A549 (cell line): ENCODE results near the gene GPR108. TPM values are rescaled to one million over a fixed set of nuclear protein-coding genes. Genes with fewer than 3 reads are reported as not detected.
"Not testable (repeated sequence)": the region's sequence is repeated elsewhere in the genome, so short reads cannot be mapped to it uniquely, and the experiment has no call there.

Experiments used
- ATAC-seq, 2 experiments: fragments of 200-7000 bp in 1 of 2; fragments of >200 bp in 1 of 2; cut with Nextera tagmentation in 1 of 2; cut with Tn5 transposase in 1 of 2; 3 replicates each; pipeline versions ENCODE4 v1.8.0 to v1.9.1; 2018 to 2020; ENCODE audit warnings: mild to moderate bottlenecking in 1 of 2, moderate library complexity in 1 of 2
- CTCF ChIA-PET: fragments of 300-600 bp; sonication (Branson Sonifier 250); formaldehyde crosslinking; extraction: SDS; loops from one replicate; lab custom pipeline; 2021; ENCODE audit warnings: antibody characterized with exemption, inconsistent platforms; lab: Yijun Ruan, JAX
- POLR2A ChIA-PET: fragments of 350-600 bp; formaldehyde crosslinking; extraction: SDS; loops from one replicate; lab custom pipeline; 2021; ENCODE audit warnings: antibody characterized with exemption, inconsistent platforms; lab: Yijun Ruan, JAX
- DNase-seq, 2 experiments: peaks; one replicate each; pipeline versions ENCODE4 v3.0.0 to v3.0.0-alpha.2; 2011 to 2016; ENCODE audit warnings: low read depth in 1 of 2, low spot score in 1 of 2
- FAIRE-seq: peaks from 2 replicates; lab custom pipeline; 2011; peaks lifted over from hg19 to GRCh38; lab: Jason Lieb, UNC
- H3K27ac ChIP-seq, 2 experiments: fragments of >200 bp; sonication (Bioruptor Twin); formaldehyde crosslinking; 3 replicates each; pipeline ENCODE4 v1.5.1; 2016 to 2017
- H3K4me1 ChIP-seq: fragments of >200 bp; sonication (Bioruptor Twin); formaldehyde crosslinking; 3 replicates; pipeline ENCODE4 v1.6.1; 2016
- H3K4me2 ChIP-seq: fragments of >200 bp; sonication (Bioruptor Twin); formaldehyde crosslinking; 3 replicates; pipeline ENCODE4 v1.6.1; 2016
- H3K4me3 ChIP-seq: fragments of >200 bp; sonication (Bioruptor Twin); formaldehyde crosslinking; 3 replicates; pipeline ENCODE4 v1.5.1; 2016
- H3K9me3 ChIP-seq: fragments of >200 bp; sonication (Bioruptor Twin); formaldehyde crosslinking; 3 replicates; pipeline ENCODE4 v1.6.1; 2016
- CBX2 ChIP-seq: fragments of 200-600 bp; sonication (generic); IDR thresholded peaks from 2 replicates; pipeline ENCODE4 v1.6.1; 2016; ENCODE audit warnings: low read depth, mild to moderate bottlenecking, borderline replicate concordance
- CEBPB ChIP-seq, 2 experiments: fragments of >200 bp in 1 of 2; sonication (Bioruptor Twin) in 1 of 2; formaldehyde crosslinking in 1 of 2; IDR thresholded peaks; 2 replicates each; pipeline ENCODE4 v1.6.1; 2012 to 2016
- CHD4 ChIP-seq: fragments of 200-600 bp; sonication (generic); IDR thresholded peaks from 2 replicates; pipeline ENCODE4 v1.6.1; 2016; ENCODE audit warnings: antibody characterized with exemption, mild to moderate bottlenecking, borderline replicate concordance
- EP300 ChIP-seq, 2 experiments: fragments of >200 bp; sonication (Bioruptor Twin); formaldehyde crosslinking; IDR thresholded peaks; 2 replicates in 1 of 2; 3 replicates in 1 of 2; pipeline ENCODE4 v1.6.1; 2016 to 2017
- JUN ChIP-seq, 2 experiments: fragments of >200 bp; sonication (Bioruptor Twin); formaldehyde crosslinking; IDR thresholded peaks; 2 replicates in 1 of 2; 3 replicates in 1 of 2; pipeline ENCODE4 v1.6.1; 2016 to 2017
- NFE2L2 ChIP-seq: fragments of 150-350 bp; conservative IDR thresholded peaks from 2 replicates; pipeline ENCODE4 v1.6.1; 2014; ENCODE audit warnings: low read length
- PBX3 ChIP-seq: IDR thresholded peaks from 2 replicates; pipeline ENCODE4 v1.6.1; 2012
- POLR2A ChIP-seq: IDR thresholded peaks from 2 replicates; pipeline ENCODE4 v1.6.1; 2012; ENCODE audit warnings: mild to moderate bottlenecking, low read length
- RAD21 ChIP-seq, 2 experiments: fragments of >200 bp in 1 of 2; sonication (Bioruptor Twin) in 1 of 2; formaldehyde crosslinking in 1 of 2; IDR thresholded peaks in 1 of 2; conservative IDR thresholded peaks in 1 of 2; 2 replicates in 1 of 2; 3 replicates in 1 of 2; pipeline ENCODE4 v1.6.1; 2012 to 2018; ENCODE audit warnings: inconsistent platforms in 1 of 2
- ZC3H11A ChIP-seq: fragments of 450-650 bp; IDR thresholded peaks from 2 replicates; pipeline ENCODE4 v1.6.1; 2014; ENCODE audit warnings: antibody characterized with exemption, mild to moderate bottlenecking
- ZSCAN20 ChIP-seq: fragments of 250-450 bp; sonication (Bioruptor Pico); IDR thresholded peaks from 2 replicates; pipeline ENCODE4 v1.8.0; 2022; ENCODE audit warnings: mild to moderate bottlenecking, moderate library complexity
- WGBS: methylation state at CpG from one replicate; pipeline ENCODE4 v1.1.6; 2017; ENCODE audit errors: missing lambda C conversion rate; 5-methylcytosine and 5-hydroxymethylcytosine counted together
- polyA plus RNA-seq, 4 experiments: library from polyadenylated mRNA; depleted of rRNA in 3 of 4; stranded (reverse); fragments of >200 nt; fragmentation: RNase III in 1 of 4; extraction: RNeasy Plus Mini Kit Qiagen cat#74134 plus additional on column Dnase treatment in 1 of 4; gene quantifications; 2 replicates in 3 of 4; 3 replicates in 1 of 4; pipeline ENCODE4 v1.2.3, GENCODE V29; 2011 to 2017
- TF ChIP-seq, protein P1 (sequence below): fragments of >200 bp; sonication (Bioruptor Twin); formaldehyde crosslinking; IDR thresholded peaks from 3 replicates; pipeline ENCODE4 v1.6.1; 2016
- TF ChIP-seq, protein P2 (sequence below): fragments of 450-650 bp; IDR thresholded peaks from 2 replicates; pipeline ENCODE4 v1.6.1; 2014; ENCODE audit warnings: antibody characterized with exemption
- TF ChIP-seq, protein P3 (sequence below): fragments of 200-600 bp; sonication (generic); IDR thresholded peaks from 2 replicates; pipeline ENCODE4 v1.6.1; 2016; ENCODE audit warnings: antibody characterized with exemption, mild to moderate bottlenecking, moderate library complexity

GPR108 gene
- polyA plus RNA-seq, 2 of the 4 experiments (the other 2 are of a cell fraction), result 36.4 to 50.2 TPM

- TF ChIP-seq, protein P1, sequence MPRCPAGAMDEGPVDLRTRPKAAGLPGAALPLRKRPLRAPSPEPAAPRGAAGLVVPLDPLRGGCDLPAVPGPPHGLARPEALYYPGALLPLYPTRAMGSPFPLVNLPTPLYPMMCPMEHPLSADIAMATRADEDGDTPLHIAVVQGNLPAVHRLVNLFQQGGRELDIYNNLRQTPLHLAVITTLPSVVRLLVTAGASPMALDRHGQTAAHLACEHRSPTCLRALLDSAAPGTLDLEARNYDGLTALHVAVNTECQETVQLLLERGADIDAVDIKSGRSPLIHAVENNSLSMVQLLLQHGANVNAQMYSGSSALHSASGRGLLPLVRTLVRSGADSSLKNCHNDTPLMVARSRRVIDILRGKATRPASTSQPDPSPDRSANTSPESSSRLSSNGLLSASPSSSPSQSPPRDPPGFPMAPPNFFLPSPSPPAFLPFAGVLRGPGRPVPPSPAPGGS, result no peak
- no peak for TF ChIP-seq ZC3H11A
Measured at GRCh38 chr19:6776999-6777398, 39.6 kb upstream of the GPR108 start (continued).

DNA sequence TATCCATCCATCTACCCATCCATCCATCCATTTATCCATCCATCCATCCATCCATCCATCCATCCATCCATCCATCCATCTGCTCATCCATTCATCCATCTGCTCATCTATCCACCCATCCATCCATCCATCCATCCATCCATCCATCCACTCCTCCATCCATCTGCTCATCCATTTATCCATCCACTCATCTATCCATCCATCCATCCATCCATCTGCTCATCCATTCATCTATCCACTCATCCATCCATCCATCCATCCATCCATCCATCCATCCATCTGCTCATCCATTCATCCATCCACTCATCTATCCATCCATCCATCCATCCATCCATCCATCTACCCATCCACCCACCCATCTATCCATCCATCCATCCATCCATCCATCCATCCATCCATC is 38.7 kb upstream of the GPR108 start:
- H3K9me3 ChIP-seq, H3K4me3 ChIP-seq, FAIRE-seq, DNase-seq, POLR2A ChIA-PET, H3K4me2 ChIP-seq, H3K27ac ChIP-seq, H3K4me1 ChIP-seq, ATAC-seq: not testable (repeated sequence)
- CTCF ChIA-PET, result interaction anchor here (0.8 kb wide), 1 partner anchor 88 kb away, joined by 3 read pairs; no protein-coding TSS in a partner anchor

GRCh38 chr19:6774821-6775707 is 37.7 kb upstream of the GPR108 start:
- DNase-seq (no peak), ATAC-seq (no peak; a peak in 2 of 6 replicates), FAIRE-seq (no peak)
- no peak overlapping the region for H3K27ac ChIP-seq
- H3K4me3 ChIP-seq, result no peak overlapping the region
- ChIA-PET CTCF (interaction anchor here (0.7 to 0.8 kb wide), 2 partner anchors 89 to 1217 kb away, joined by 3 read pairs; no protein-coding TSS in a partner anchor), POLR2A (no interaction called here)
- no peaks in the 10 kb centered on the region for H3K4me1 ChIP-seq
- TF ChIP-seq NFE2L2, result no peak
- no peak for TF ChIP-seq CBX2
- no peak for TF ChIP-seq RAD21 (conservative IDR thresholded peaks at IDR 0.05 in 1 of 2, IDR thresholded peaks at IDR 0.05 in 1 of 2)
- TF ChIP-seq, protein P2, sequence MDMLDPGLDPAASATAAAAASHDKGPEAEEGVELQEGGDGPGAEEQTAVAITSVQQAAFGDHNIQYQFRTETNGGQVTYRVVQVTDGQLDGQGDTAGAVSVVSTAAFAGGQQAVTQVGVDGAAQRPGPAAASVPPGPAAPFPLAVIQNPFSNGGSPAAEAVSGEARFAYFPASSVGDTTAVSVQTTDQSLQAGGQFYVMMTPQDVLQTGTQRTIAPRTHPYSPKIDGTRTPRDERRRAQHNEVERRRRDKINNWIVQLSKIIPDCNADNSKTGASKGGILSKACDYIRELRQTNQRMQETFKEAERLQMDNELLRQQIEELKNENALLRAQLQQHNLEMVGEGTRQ, result no peak
- no peak for TF ChIP-seq EP300 (IDR thresholded peaks at IDR 0.05)
- no peak for TF ChIP-seq POLR2A
- no peak for TF ChIP-seq ZSCAN20 (CRISPR knock-in tag)
- no peaks in the 10 kb centered on the region for H3K9me3 ChIP-seq
- 25% methylated on average over 7 of the region's 11 CpGs for WGBS
- H3K4me2 ChIP-seq, result no peak overlapping the region

DNA sequence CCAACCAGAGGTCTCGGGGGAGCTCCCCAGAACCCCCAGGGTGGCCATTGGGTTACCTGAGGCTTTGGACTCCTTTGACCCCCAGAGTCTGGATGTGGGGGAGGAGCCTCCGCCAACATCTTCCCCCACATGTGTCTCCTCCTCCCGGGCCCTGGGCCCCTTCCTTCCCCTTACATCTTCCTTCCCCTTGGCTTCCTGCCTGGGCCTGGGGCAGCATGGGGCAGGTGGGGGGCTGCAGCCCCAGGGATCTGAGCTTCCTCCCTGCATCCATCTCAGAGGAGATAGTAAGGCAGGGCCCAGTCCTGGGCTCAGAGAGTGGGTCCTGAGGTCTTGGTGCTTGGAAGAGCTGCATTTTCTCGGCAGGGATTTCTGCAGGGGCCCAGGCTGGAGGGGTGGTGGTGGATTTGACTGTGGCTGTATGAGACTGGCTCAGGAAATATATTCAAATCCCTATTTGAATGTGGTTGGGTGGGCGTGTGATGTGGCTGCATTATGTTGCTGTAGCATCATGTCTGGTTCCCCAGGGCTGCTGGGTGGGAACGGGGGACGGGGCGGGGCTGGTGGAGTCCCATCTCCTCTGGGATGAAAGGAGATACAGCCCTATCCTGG is 36.0 kb upstream of the GPR108 start:
- WGBS, result 67% methylated on average over 6 of the region's 8 CpGs
- CTCF ChIA-PET, result interaction anchor here (0.6 to 1.1 kb wide), 3 partner anchors 28 to 472 kb away, joined by 3 to 5 read pairs (median 3); no protein-coding TSS in a partner anchor
- H3K4me1 ChIP-seq, result no peaks in the 10 kb centered on the region; the same call in 2 of the 3 replicates
- H3K27ac ChIP-seq, result peak overlapping the region in 1 of 2 experiments; percentile 18; a peak in 2 of 6 replicates
- H3K4me3 ChIP-seq, result no peak overlapping the region
- POLR2A ChIA-PET, result no interaction called here
- DNase-seq (no peak), FAIRE-seq (no peak), ATAC-seq (no peak; a peak in 1 of 6 replicates)
- no peak for TF ChIP-seq JUN (IDR thresholded peaks at IDR 0.05)
- TF ChIP-seq CHD4, result no peak
- no peak for TF ChIP-seq PBX3
- TF ChIP-seq CEBPB (IDR thresholded peaks at IDR 0.05), result no peak
- TF ChIP-seq, protein P3, sequence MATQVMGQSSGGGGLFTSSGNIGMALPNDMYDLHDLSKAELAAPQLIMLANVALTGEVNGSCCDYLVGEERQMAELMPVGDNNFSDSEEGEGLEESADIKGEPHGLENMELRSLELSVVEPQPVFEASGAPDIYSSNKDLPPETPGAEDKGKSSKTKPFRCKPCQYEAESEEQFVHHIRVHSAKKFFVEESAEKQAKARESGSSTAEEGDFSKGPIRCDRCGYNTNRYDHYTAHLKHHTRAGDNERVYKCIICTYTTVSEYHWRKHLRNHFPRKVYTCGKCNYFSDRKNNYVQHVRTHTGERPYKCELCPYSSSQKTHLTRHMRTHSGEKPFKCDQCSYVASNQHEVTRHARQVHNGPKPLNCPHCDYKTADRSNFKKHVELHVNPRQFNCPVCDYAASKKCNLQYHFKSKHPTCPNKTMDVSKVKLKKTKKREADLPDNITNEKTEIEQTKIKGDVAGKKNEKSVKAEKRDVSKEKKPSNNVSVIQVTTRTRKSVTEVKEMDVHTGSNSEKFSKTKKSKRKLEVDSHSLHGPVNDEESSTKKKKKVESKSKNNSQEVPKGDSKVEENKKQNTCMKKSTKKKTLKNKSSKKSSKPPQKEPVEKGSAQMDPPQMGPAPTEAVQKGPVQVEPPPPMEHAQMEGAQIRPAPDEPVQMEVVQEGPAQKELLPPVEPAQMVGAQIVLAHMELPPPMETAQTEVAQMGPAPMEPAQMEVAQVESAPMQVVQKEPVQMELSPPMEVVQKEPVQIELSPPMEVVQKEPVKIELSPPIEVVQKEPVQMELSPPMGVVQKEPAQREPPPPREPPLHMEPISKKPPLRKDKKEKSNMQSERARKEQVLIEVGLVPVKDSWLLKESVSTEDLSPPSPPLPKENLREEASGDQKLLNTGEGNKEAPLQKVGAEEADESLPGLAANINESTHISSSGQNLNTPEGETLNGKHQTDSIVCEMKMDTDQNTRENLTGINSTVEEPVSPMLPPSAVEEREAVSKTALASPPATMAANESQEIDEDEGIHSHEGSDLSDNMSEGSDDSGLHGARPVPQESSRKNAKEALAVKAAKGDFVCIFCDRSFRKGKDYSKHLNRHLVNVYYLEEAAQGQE, result no peak
- no peak overlapping the region for H3K4me2 ChIP-seq
- no peaks in the 10 kb centered on the region for H3K9me3 ChIP-seq
